HEK293 (cell line): ENCODE data around the gene KRTAP10-1.

ENCODE experiments used
- CTCF ChIP-seq: fragments of 450-650 bp; formaldehyde crosslinking; IDR thresholded peaks from 2 replicates; pipeline ENCODE4 v1.5.1; 2016; ENCODE audit warnings: missing biosample characterization, missing genetic modification characterization
- KLF1 ChIP-seq: fragments of 450-650 bp; formaldehyde crosslinking; IDR thresholded peaks from 2 replicates; pipeline ENCODE4 v1.5.1; 2016; ENCODE audit warnings: missing biosample characterization, missing genetic modification characterization
- ZBTB44 ChIP-seq: fragments of 450-650 bp; IDR thresholded peaks from 2 replicates; pipeline ENCODE4 v1.5.1; 2018; ENCODE audit warnings: missing biosample characterization, mild to moderate bottlenecking, missing genetic modification characterization
- ZNF114 ChIP-seq: fragments of 450-650 bp; formaldehyde crosslinking; IDR thresholded peaks from 2 replicates; pipeline ENCODE4 v1.5.0; 2017; ENCODE audit warnings: missing biosample characterization, missing genetic modification characterization
- ZNF26 ChIP-seq: fragments of 450-650 bp; formaldehyde crosslinking; IDR thresholded peaks from 2 replicates; pipeline ENCODE4 v1.5.1; 2016; ENCODE audit warnings: missing biosample characterization, missing genetic modification characterization
- ZNF530 ChIP-seq: fragments of 450-650 bp; formaldehyde crosslinking; IDR thresholded peaks from 2 replicates; pipeline ENCODE4 v1.5.1; 2016; ENCODE audit warnings: low read depth, missing biosample characterization, missing genetic modification characterization
- ZNF561 ChIP-seq: fragments of 450-650 bp; IDR thresholded peaks from 2 replicates; pipeline ENCODE4 v1.5.1; 2018; ENCODE audit warnings: missing biosample characterization, missing genetic modification characterization, borderline replicate concordance
- ZNF704 ChIP-seq: fragments of 450-650 bp; formaldehyde crosslinking; IDR thresholded peaks from 2 replicates; pipeline ENCODE4 v1.5.1; 2016; ENCODE audit warnings: missing biosample characterization, missing genetic modification characterization
- ZNF768 ChIP-seq: fragments of 450-650 bp; formaldehyde crosslinking; IDR thresholded peaks from 2 replicates; pipeline ENCODE4 v1.5.1; 2018; ENCODE audit warnings: missing biosample characterization, mild to moderate bottlenecking, missing genetic modification characterization
- ZSCAN18 ChIP-seq: fragments of 450-650 bp; formaldehyde crosslinking; IDR thresholded peaks from 2 replicates; pipeline ENCODE4 v1.5.1; 2016; ENCODE audit warnings: missing biosample characterization, missing genetic modification characterization
- ZSCAN23 ChIP-seq: fragments of 450-650 bp; formaldehyde crosslinking; IDR thresholded peaks from 2 replicates; pipeline ENCODE4 v1.5.1; 2016; ENCODE audit warnings: missing biosample characterization, missing genetic modification characterization
- ZXDB ChIP-seq: fragments of 450-650 bp; formaldehyde crosslinking; IDR thresholded peaks from 2 replicates; pipeline ENCODE4 v1.5.1; 2016; ENCODE audit warnings: missing biosample characterization, missing genetic modification characterization

GRCh38 chr21:44520326-44521300, 19.4 kb downstream of the KRTAP10-1 start:
- TF ChIP-seq ZNF561 (tag by site-specific recombination): no peak
- TF ChIP-seq ZNF704 (tag by site-specific recombination): no peak
- TF ChIP-seq ZSCAN23: no peak
- no peak for TF ChIP-seq ZSCAN18 (tag by site-specific recombination)
- TF ChIP-seq CTCF (tag by site-specific recombination): no peak
- no peak for TF ChIP-seq ZNF114
- TF ChIP-seq ZBTB44: no peak
- TF ChIP-seq ZNF768: no peak
- TF ChIP-seq ZNF26: no peak
- TF ChIP-seq ZXDB (tag by site-specific recombination): no peak
- no peak for TF ChIP-seq KLF1
- TF ChIP-seq ZNF530 (tag by site-specific recombination): no peak
